ENCODE data around the gene DDX54.

Gene DDX54

GRCh38 chr12:113190761-113191160, 5.5 kb upstream of the DDX54 start:
- DNase-seq = no peak

- DNase-seq = no peak
Measured at GRCh38 chr12:113189361-113189760, 4.1 kb upstream of the DDX54 start.

DNA sequence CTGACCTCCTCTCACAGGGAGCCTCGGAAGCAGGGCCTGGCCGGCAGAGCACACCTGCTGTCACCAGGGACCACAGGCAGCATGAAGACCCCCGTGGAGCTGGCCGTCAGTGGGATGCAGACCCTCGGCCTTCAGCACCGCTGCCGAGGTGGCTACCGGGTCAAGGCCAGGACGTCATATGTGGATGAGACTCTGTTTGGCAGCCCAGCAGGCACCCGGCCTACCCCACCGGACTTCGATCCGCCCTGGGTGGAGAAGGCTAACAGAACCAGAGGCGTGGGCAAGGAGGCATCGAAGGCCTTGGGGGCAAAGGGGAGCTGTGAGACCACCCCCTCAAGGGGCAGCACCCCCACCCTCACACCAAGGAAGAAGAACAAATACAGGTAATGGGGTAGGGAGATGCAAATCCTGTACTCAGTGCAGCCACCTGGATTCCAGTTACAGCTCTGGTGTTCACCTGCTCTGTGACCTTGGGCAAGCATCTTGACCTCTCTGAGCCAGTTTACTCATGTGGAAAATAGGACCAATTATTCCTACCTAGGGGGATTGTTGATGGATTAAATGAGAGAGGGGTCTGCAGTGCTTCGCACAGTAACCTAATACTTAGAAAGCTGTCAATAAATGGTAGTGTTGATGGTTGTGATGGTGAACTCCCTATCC, 1.5 kb upstream of the DDX54 start:
- DNase-seq = no peak

- DNase-seq = no peak
Measured at GRCh38 chr12:113186033-113186365, 721 bp upstream of the DDX54 start.

DNA sequence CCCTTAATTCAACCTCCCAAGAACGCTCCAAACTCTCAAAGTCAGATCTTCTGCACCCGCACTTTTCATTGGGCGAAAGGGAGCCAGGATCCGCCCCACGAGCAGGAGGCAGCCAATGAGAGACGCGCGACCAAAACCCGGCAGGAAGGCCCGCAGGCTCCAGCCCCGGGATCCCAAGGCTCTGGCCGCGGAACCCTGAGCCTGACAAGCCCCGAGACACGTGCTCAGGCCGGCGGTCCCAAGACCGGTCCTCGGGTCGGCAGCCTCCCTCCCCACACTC, 438 bp downstream of the DDX54 start:
- DNase-seq = peak; percentile 73 to 90 (median 81)

DNA sequence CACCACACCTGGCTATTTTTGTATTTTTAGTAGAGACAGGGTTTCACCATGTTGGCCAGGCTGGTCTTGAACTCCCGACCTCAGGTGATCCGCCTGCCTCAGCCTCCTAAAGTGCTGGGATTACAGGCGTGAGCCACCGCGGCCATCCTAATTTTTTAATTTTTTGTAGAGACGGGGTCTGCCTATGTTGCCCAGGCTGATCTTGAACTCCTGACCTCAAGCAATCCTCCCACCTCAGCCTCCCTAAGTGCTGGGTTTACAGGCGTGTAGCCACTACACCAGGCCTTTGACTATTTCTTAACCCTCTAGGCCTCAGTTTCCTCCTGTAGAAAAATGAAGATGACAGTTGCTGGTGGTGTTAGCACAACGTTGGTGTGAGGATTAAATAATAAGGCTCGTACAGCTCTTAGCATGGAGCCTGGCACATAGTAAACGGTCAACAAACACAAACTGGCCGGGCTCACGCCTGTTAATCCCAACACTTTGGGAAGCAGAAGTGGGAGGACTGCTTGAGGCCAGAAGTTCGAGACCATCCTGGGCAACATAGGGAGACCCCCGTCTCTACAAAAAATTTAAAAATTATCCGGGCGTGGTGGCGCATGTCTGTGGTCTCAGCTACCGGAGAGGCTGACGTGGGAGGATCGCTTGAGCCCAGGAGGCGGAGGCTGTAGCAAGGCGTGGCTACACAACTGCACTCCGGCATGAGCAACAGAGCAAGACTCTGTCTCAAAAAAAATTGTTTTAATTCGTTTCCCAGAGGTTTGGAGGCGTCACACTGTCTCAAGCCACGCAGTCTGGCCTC, 979 bp downstream of the DDX54 start:
- no peak for DNase-seq

DNA sequence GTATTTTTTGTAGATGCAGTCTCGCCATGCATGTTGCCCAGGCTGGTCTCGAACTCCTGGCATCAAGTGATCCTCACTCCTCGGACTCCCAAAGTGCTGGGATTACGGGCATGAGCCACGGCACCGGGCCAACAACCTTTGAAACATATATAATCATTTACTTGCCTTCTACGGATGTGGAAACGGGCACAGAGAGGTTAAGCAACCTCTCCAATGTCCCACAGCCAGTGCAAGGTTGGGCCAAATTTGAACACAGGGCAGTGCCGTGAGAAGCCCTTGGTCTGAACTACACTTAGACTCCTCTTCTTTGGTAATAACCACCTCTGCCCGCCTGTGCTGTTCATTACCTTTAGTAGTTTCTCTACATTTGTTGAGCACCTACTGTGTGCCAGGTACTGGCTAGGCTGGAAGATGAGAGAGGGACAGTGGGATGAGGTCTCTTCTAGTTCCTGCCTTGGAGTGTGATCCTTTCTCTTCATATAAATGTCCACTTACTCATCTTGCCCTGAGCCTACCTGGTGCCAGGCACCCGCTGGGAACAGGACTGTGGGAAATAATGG, 2.2 kb downstream of the DDX54 start:
- DNase-seq = no peak

GRCh38 chr12:113181975-113182374, 3.3 kb downstream of the DDX54 start:
- DNase-seq = no peak

DNA sequence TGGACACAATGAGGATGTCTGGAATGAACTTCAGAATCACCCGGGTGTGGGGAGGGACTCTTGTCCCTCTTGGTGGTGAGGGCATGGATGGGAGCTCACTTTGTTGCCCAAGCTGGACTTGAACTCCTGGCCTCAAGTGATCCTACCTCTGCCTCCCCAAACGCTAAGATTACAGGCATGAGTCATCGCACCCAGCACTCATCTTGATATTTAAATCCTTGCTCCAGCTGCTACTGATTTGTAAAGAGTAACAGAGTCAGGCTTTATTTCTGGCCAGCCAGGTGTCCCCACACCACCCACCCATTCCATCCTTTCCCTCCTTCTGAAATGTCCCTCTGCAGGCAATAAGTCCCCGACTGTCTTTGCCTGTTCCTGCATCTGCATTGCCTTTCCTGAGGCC, 4.9 kb downstream of the DDX54 start:
- no peak for DNase-seq

GRCh38 chr12:113179023-113179422, 6.3 kb downstream of the DDX54 start:
- no peak for DNase-seq

- peak; percentile 48 to 75 (median 60) for DNase-seq
Measured at GRCh38 chr12:113174461-113175384, 10.6 kb downstream of the DDX54 start.

DNA sequence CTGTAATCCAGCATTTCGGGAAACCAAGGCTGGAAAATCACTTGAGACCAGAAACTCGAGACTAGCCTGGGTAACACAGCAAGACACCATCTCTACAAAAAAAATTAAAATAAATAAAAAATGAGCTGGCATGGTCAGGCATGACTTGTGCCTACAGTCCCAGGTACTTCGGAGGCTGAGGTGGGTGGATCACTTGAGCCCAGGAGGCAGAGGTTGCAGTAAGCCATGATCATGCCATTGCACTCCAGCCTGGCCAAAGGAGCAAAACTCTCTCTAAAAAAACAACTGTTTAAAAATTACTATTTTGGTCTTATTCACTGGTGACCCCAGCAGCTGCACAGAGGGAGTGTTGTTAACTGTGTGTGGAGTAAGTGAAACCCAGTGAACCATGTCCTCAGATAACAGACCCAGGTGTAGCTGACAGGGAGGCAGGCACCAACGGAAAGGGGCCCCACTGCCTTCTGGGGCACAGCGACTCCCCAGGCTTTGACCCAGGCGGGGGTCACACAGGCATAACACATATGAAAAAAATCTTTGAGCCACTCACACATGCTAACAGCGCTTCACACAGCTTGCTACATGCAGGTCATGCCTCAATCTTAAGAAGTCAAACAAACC, 12.1 kb downstream of the DDX54 start:
- no peak for DNase-seq

- no peak for DNase-seq
Measured at GRCh38 chr12:113172185-113172584, 13.1 kb downstream of the DDX54 start.

DNA sequence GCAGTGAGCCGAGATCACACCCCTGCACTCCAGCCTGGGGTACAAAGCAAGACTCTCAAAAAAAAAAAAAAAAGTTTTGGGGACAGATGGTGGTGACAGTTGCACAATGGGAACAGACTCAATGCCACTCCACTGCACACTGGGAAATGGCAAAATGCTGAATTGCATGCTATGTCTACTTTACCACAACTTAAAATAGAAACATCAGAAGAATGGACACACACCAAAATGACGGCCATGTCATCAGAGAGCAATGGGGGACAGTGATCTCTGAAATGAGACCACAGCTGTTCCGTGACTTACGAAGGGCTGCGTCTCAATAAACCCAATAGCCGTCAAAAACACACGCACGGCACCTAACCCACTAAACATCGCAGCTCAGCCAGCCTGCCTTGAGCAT, 13.7 kb downstream of the DDX54 start:
- no peak for DNase-seq

GRCh38 chr12:113170926-113171325, 14.4 kb downstream of the DDX54 start:
- DNase-seq = no peak

- no peak for DNase-seq
Measured at GRCh38 chr12:113170457-113170856, 14.8 kb downstream of the DDX54 start.

- DNase-seq = no peak
Measured at GRCh38 chr12:113169697-113170096, 15.6 kb downstream of the DDX54 start.

- DNase-seq = no peak
Measured at GRCh38 chr12:113167868-113168267, 17.4 kb downstream of the DDX54 start.

DNA sequence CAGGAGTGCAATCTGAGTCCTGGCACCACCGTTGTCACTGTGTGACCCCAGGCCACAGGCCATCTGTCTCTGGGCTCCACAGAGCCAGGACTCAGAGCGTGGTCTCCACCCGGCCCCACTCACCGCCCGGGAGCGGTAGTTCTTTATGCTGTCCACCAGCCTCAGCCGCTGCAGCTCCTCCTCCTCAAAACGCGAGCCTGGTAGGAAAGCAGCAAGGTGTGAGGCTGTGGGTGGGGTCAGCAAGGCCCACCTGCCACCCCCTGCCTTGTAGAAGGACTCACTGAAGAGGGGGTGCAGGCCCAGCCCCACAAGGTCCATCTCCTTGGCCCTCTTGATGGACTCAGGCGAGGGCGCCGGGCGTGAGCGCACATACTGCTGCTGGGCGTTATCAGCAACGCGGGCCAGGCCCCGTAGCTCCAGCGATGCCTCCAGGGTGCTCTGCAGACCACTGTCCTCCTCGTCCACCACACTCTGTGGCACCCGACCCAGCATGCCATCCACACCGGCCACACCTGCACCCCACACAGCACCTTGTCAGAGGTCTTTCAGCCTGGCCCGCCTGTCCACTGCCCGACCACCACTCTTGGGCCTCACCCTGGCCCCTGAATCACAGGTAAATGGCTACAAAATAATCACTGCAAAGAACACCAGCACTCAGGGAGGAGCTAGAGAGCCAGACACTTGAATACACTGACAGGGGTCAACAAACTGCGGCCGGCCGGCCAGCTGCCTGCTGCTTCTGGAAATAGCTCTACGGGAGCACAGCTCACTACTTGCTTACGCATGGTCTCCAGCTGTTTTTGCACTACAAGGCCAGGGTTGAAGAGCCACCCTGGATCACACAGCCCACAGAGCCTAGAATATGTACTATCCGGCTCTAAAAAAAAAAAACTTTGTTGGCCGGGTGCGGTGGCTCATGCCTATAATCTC, 19.5 kb downstream of the DDX54 start:
- no peak for DNase-seq

- DNase-seq = no peak
Measured at GRCh38 chr12:113164014-113164413, 21.3 kb downstream of the DDX54 start.

DNA sequence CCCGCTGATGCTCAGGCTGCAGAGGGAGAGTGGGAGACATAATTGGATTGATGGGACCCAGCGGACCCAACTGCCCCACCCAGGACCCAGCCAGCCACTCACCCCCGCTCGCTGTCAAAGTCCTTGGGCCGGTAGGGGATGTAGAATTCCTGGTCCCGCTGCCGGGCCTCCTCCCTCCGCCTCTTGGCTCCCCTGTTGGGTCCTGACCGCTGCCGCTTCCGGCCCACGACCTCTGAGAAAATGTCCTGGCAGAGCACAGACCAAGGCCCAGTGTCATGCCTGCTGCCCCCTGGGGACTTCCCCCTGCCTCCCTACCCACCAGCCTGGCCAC, 22.3 kb downstream of the DDX54 start:
- DNase-seq = no peak

Measured in T-helper 1 cell (primary cell).